A549 (cell line): ENCODE data around the gene GRIA3. TPM values are rescaled to one million over a fixed set of nuclear protein-coding genes. Genes with fewer than 3 reads are reported as not detected.

Experiments
- ATAC-seq, 2 experiments: fragments of 200-7000 bp in 1 of 2; fragments of >200 bp in 1 of 2; cut with Nextera tagmentation in 1 of 2; cut with Tn5 transposase in 1 of 2; 3 replicates each; pipeline versions ENCODE4 v1.8.0 to v1.9.1; 2018 to 2020; ENCODE audit warnings: mild to moderate bottlenecking in 1 of 2, moderate library complexity in 1 of 2
- CTCF ChIA-PET: fragments of 300-600 bp; sonication (Branson Sonifier 250); formaldehyde crosslinking; extraction: SDS; loops from one replicate; lab custom pipeline; 2021; ENCODE audit warnings: antibody characterized with exemption, inconsistent platforms; lab: Yijun Ruan, JAX
- POLR2A ChIA-PET: fragments of 350-600 bp; formaldehyde crosslinking; extraction: SDS; loops from one replicate; lab custom pipeline; 2021; ENCODE audit warnings: antibody characterized with exemption, inconsistent platforms; lab: Yijun Ruan, JAX
- DNase-seq, 2 experiments: peaks; one replicate each; pipeline versions ENCODE4 v3.0.0 to v3.0.0-alpha.2; 2011 to 2016; ENCODE audit warnings: low read depth in 1 of 2, low spot score in 1 of 2
- FAIRE-seq: peaks from 2 replicates; lab custom pipeline; 2011; peaks lifted over from hg19 to GRCh38; lab: Jason Lieb, UNC
- H3K27ac ChIP-seq, 2 experiments: fragments of >200 bp; sonication (Bioruptor Twin); formaldehyde crosslinking; 3 replicates each; pipeline ENCODE4 v1.5.1; 2016 to 2017
- H3K4me1 ChIP-seq: fragments of >200 bp; sonication (Bioruptor Twin); formaldehyde crosslinking; 3 replicates; pipeline ENCODE4 v1.6.1; 2016
- H3K4me2 ChIP-seq: fragments of >200 bp; sonication (Bioruptor Twin); formaldehyde crosslinking; 3 replicates; pipeline ENCODE4 v1.6.1; 2016
- H3K4me3 ChIP-seq: fragments of >200 bp; sonication (Bioruptor Twin); formaldehyde crosslinking; 3 replicates; pipeline ENCODE4 v1.5.1; 2016
- H3K9me3 ChIP-seq: fragments of >200 bp; sonication (Bioruptor Twin); formaldehyde crosslinking; 3 replicates; pipeline ENCODE4 v1.6.1; 2016
- ATOH8 ChIP-seq: fragments of 250-450 bp; sonication (Bioruptor Pico); IDR thresholded peaks from 2 replicates; pipeline ENCODE4 v1.5.0; 2020; ENCODE audit warnings: low read depth, mild to moderate bottlenecking, moderate library complexity
- BHLHE40 ChIP-seq: IDR thresholded peaks from 2 replicates; pipeline ENCODE4 v1.6.1; 2012; ENCODE audit warnings: low read depth, low read length, inconsistent platforms
- CBX8 ChIP-seq: fragments of 200-600 bp; sonication (generic); IDR thresholded peaks from 2 replicates; pipeline ENCODE4 v1.6.1; 2016
- CTCF ChIP-seq: fragments of >200 bp; sonication (Bioruptor Twin); formaldehyde crosslinking; IDR thresholded peaks from 3 replicates; pipeline ENCODE4 v1.5.1; 2016
- EHMT2 ChIP-seq: fragments of 200-600 bp; sonication (generic); IDR thresholded peaks from 2 replicates; pipeline ENCODE4 v1.6.1; 2016; ENCODE audit warnings: antibody characterized with exemption, low read depth, mild to moderate bottlenecking, moderate library complexity
- ELK1 ChIP-seq: fragments of 150-350 bp; IDR thresholded peaks from 2 replicates; pipeline ENCODE4 v1.6.1; 2014; ENCODE audit warnings: low read depth, mild to moderate bottlenecking, low read length
- EP300 ChIP-seq, 2 experiments: fragments of >200 bp; sonication (Bioruptor Twin); formaldehyde crosslinking; IDR thresholded peaks; 2 replicates in 1 of 2; 3 replicates in 1 of 2; pipeline ENCODE4 v1.6.1; 2016 to 2017
- ESRRA ChIP-seq: fragments of 150-350 bp; IDR thresholded peaks from 2 replicates; pipeline ENCODE4 v1.6.1; 2014; ENCODE audit warnings: mild to moderate bottlenecking, low read length, borderline replicate concordance
- FOXS1 ChIP-seq: fragments of 250-450 bp; sonication (Bioruptor Pico); IDR thresholded peaks from 2 replicates; pipeline ENCODE4 v1.5.0; 2020; ENCODE audit warnings: mild to moderate bottlenecking, moderate library complexity
- HMGXB4 ChIP-seq: fragments of 250-450 bp; sonication (Bioruptor Pico); IDR thresholded peaks from 2 replicates; pipeline ENCODE4 v1.5.0; 2021; ENCODE audit warnings: mild to moderate bottlenecking, moderate library complexity, borderline replicate concordance
- HOXB5 ChIP-seq: fragments of 250-450 bp; sonication (Bioruptor Pico); IDR thresholded peaks from 2 replicates; pipeline ENCODE4 v1.5.0; 2020; ENCODE audit warnings: mild to moderate bottlenecking, moderate library complexity
- KDM5A ChIP-seq: fragments of 200-600 bp; sonication (generic); IDR thresholded peaks from 2 replicates; pipeline ENCODE4 v1.6.1; 2016; ENCODE audit warnings: antibody characterized with exemption, mild to moderate bottlenecking
- MAFK ChIP-seq: fragments of 450-650 bp; IDR thresholded peaks from 2 replicates; pipeline ENCODE4 v1.6.1; 2014; ENCODE audit not compliant: partially characterized antibody
- NFE2L2 ChIP-seq: fragments of 150-350 bp; conservative IDR thresholded peaks from 2 replicates; pipeline ENCODE4 v1.6.1; 2014; ENCODE audit warnings: low read length
- NPAS2 ChIP-seq: fragments of 250-450 bp; sonication (Bioruptor Pico); IDR thresholded peaks from 2 replicates; pipeline ENCODE4 v1.8.0; 2022; ENCODE audit warnings: mild to moderate bottlenecking, moderate library complexity, borderline replicate concordance
- PHF8 ChIP-seq: fragments of 200-600 bp; sonication (generic); IDR thresholded peaks from 2 replicates; pipeline ENCODE4 v1.6.1; 2016; ENCODE audit warnings: low read depth, mild to moderate bottlenecking, antibody characterized with exemption, moderate library complexity, borderline replicate concordance
- POLR2A ChIP-seq: IDR thresholded peaks from 2 replicates; pipeline ENCODE4 v1.6.1; 2012; ENCODE audit warnings: mild to moderate bottlenecking, low read length
- SMC3 ChIP-seq: fragments of >200 bp; sonication (Bioruptor Twin); formaldehyde crosslinking; IDR thresholded peaks from 3 replicates; pipeline ENCODE4 v1.6.1; 2018; ENCODE audit warnings: inconsistent platforms
- ZC3H11A ChIP-seq: fragments of 450-650 bp; IDR thresholded peaks from 2 replicates; pipeline ENCODE4 v1.6.1; 2014; ENCODE audit warnings: antibody characterized with exemption, mild to moderate bottlenecking
- ZNF302 ChIP-seq: fragments of 250-450 bp; sonication (Bioruptor Pico); IDR thresholded peaks from 2 replicates; pipeline ENCODE4 v1.9.0; 2021; ENCODE audit warnings: inconsistent platforms, mild to moderate bottlenecking, moderate library complexity
- ZSCAN20 ChIP-seq: fragments of 250-450 bp; sonication (Bioruptor Pico); IDR thresholded peaks from 2 replicates; pipeline ENCODE4 v1.8.0; 2022; ENCODE audit warnings: mild to moderate bottlenecking, moderate library complexity
- WGBS: methylation state at CpG from one replicate; pipeline ENCODE4 v1.1.6; 2017; ENCODE audit errors: missing lambda C conversion rate; 5-methylcytosine and 5-hydroxymethylcytosine counted together
- polyA plus RNA-seq, 4 experiments: library from polyadenylated mRNA; depleted of rRNA in 3 of 4; stranded (reverse); fragments of >200 nt; fragmentation: RNase III in 1 of 4; extraction: RNeasy Plus Mini Kit Qiagen cat#74134 plus additional on column Dnase treatment in 1 of 4; gene quantifications; 2 replicates in 3 of 4; 3 replicates in 1 of 4; pipeline ENCODE4 v1.2.3, GENCODE V29; 2011 to 2017

Gene GRIA3
- polyA plus RNA-seq, 2 of the 4 experiments (the other 2 are of a cell fraction), result not detected

GRCh38 chrX:123487236-123487635, 303.2 kb downstream of the GRIA3 start (continued):
- TF ChIP-seq BHLHE40, result no peak
- TF ChIP-seq SMC3, result no peak
- TF ChIP-seq NPAS2 (CRISPR knock-in tag), result no peak
- no peak for TF ChIP-seq ZNF302 (CRISPR knock-in tag)
- TF ChIP-seq ESRRA, result no peak

- Histone ChIP-seq H3K4me2 (no peak overlapping the region), H3K9me3 (no peaks in the 10 kb centered on the region), H3K4me1 (no peaks in the 10 kb centered on the region)
- POLR2A ChIA-PET, result no interaction called here
- TF ChIP-seq ELK1, result no peak
- TF ChIP-seq ZNF302 (CRISPR knock-in tag), result no peak
- TF ChIP-seq ATOH8 (CRISPR knock-in tag), result no peak
- TF ChIP-seq ZC3H11A, result no peak
- no peak for TF ChIP-seq EHMT2
- no peak for TF ChIP-seq FOXS1
- TF ChIP-seq CBX8, result no peak
- TF ChIP-seq CTCF, result no peak
- TF ChIP-seq, all 56 proteins: peak for 0
- FAIRE-seq (no peak), ATAC-seq (no peak), DNase-seq (no peak)
- Histone ChIP-seq H3K4me3 (no peak overlapping the region), H3K27ac (no peak overlapping the region)
- CTCF ChIA-PET, result no interaction called here
- 73% methylated on average over 3 of the region's 3 CpGs for WGBS
These were observed 303.6 kb downstream of the GRIA3 start for GRCh38 chrX:123487669-123488068.

- no peak overlapping the region for H3K27ac ChIP-seq
- ChIA-PET CTCF (no interaction called here), POLR2A (no interaction called here)
- no peak overlapping the region for H3K4me2 ChIP-seq
- no peak overlapping the region for H3K4me3 ChIP-seq
- H3K9me3 ChIP-seq, result no peaks in the 10 kb centered on the region
- FAIRE-seq (no peak), ATAC-seq (no peak), DNase-seq (no peak)
- no peak for TF ChIP-seq POLR2A
- H3K4me1 ChIP-seq, result no peaks in the 10 kb centered on the region
- WGBS, result 90% methylated on average over 1 of the region's 1 CpG
These were observed 304.9 kb downstream of the GRIA3 start for GRCh38 chrX:123489011-123489410.

GRCh38 chrX:123493857-123494256, 309.8 kb downstream of the GRIA3 start:
- Histone ChIP-seq H3K9me3 (no peaks in the 10 kb centered on the region), H3K4me2 (no peak overlapping the region)
- no peak for ATAC-seq
- CTCF ChIA-PET, result no interaction called here
- no peak for TF ChIP-seq HMGXB4
- no peak for TF ChIP-seq ZSCAN20 (CRISPR knock-in tag)
- no peak for TF ChIP-seq NPAS2 (CRISPR knock-in tag)
- TF ChIP-seq NFE2L2, result no peak
- no peak for TF ChIP-seq PHF8
- TF ChIP-seq KDM5A, result no peak
- TF ChIP-seq HOXB5 (CRISPR knock-in tag), result no peak
- TF ChIP-seq FOXS1, result no peak
- no peak for TF ChIP-seq CTCF
- TF ChIP-seq EP300 (IDR thresholded peaks at IDR 0.05), result no peak
- no peak for TF ChIP-seq MAFK
- no peak for TF ChIP-seq ELK1
- TF ChIP-seq, all 56 proteins: peak for 0
- H3K4me3 ChIP-seq, result no peak overlapping the region
- H3K27ac ChIP-seq, result no peak overlapping the region
- H3K4me1 ChIP-seq, result no peaks in the 10 kb centered on the region
- FAIRE-seq (no peak), DNase-seq (no peak)
- 48% methylated on average over 1 of the region's 1 CpG for WGBS
- POLR2A ChIA-PET, result no interaction called here
